Ammon's horn (tissue), 1 donor: ENCODE data around the gene OPN1SW.

Experiments
- DNase-seq: peaks from one replicate; pipeline ENCODE4 v3.0.0-alpha.2; 2016; ENCODE audit warnings: low spot score

OPN1SW gene

GRCh38 chr7:128793181-128793547, 17.6 kb upstream of the OPN1SW start:
- no peak for DNase-seq

GRCh38 chr7:128792471-128793180, 17.0 kb upstream of the OPN1SW start:
- no peak for DNase-seq

- no peak for DNase-seq
Measured at GRCh38 chr7:128791972-128792327, 16.4 kb upstream of the OPN1SW start.

GRCh38 chr7:128791121-128791971, 15.8 kb upstream of the OPN1SW start, which contains the start of gene CCDC136:
Gene CCDC136, plus strand, starts transcription at chr7:128791968. Its CDS starts 444 bp downstream, at chr7:128792412.
- peak; percentile 72 for DNase-seq

GRCh38 chr7:128790315-128791041, 14.9 kb upstream of the OPN1SW start:
- DNase-seq, result no peak

- DNase-seq, result no peak
Measured at GRCh38 chr7:128788446-128789412, 13.1 kb upstream of the OPN1SW start.

GRCh38 chr7:128785738-128786137, 10.1 kb upstream of the OPN1SW start:
- DNase-seq, result no peak

GRCh38 chr7:128783143-128783861, 7.7 kb upstream of the OPN1SW start:
- peak; percentile 64 for DNase-seq

- no peak for DNase-seq
Measured at GRCh38 chr7:128781851-128782250, 6.3 kb upstream of the OPN1SW start.

GRCh38 chr7:128781126-128781525, 5.5 kb upstream of the OPN1SW start:
- no peak for DNase-seq

- DNase-seq, result no peak
Measured at GRCh38 chr7:128778946-128779345, 3.4 kb upstream of the OPN1SW start.

GRCh38 chr7:128777156-128778123, 1.8 kb upstream of the OPN1SW start:
- no peak for DNase-seq

- DNase-seq, result no peak
Measured at GRCh38 chr7:128774921-128775320, 673 bp downstream of the OPN1SW start.

GRCh38 chr7:128774029-128774689, 1.4 kb downstream of the OPN1SW start:
- DNase-seq, result no peak

- DNase-seq, result no peak
Measured at GRCh38 chr7:128773604-128774003, 2.0 kb downstream of the OPN1SW start.

- no peak for DNase-seq
Measured at GRCh38 chr7:128770233-128770632, 5.4 kb downstream of the OPN1SW start.

- DNase-seq, result no peak
Measured at GRCh38 chr7:128767475-128768110, 8.0 kb downstream of the OPN1SW start.

GRCh38 chr7:128763541-128763940, 12.1 kb downstream of the OPN1SW start:
- DNase-seq, result no peak

GRCh38 chr7:128759242-128759641, 16.4 kb downstream of the OPN1SW start:
- DNase-seq, result no peak
